ENCODE data around the gene MEP1B. TPM values are rescaled to one million over a fixed set of nuclear protein-coding genes. Genes with fewer than 3 reads are reported as not detected.

MEP1B gene
- total and polyA plus RNA-seq, 4 experiments from 2014 or later, result not detected

DNA sequence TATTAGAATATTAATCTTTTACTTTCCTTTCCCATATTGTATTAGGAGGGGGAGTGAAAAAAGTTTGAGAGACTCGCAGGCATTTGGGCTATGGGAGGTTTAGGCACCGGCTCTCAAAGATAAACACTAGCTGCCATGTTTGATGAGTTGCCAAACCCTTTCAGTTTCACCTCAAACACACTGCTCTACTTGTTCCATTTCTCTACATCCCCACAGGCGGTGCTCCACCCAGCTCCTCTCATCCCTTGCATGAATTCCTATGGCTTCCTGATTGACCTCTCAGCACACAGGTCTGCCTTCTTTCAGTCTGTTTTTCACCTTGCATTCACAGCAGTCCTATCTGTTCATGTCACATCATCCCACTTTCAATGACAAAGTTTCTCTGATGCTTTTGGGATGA lies 65.7 kb downstream of the MEP1B start:
- CTCF ChIA-PET (ENCODE audit: partially characterized antibody), result interaction anchor here (0.8 kb wide), 1 partner anchor 10 kb away, joined by 3 read pairs; no protein-coding TSS in a partner anchor
- Histone ChIP-seq H3K4me1 (ENCODE audit: insufficient read depth, low read length) (no peaks in the 10 kb centered on the region), H3K27me3 (ENCODE audit: insufficient read depth, low read length) (no peaks in the 10 kb centered on the region), H3K9me3 (ENCODE audit: control insufficient read depth in 1 of 2, low read length in 2 of 2) (no peaks in the 10 kb centered on the region), H3K27ac (ENCODE audit: low read depth, low read length) (no peak overlapping the region), H3K4me3 (ENCODE audit: low read length in 2 of 2) (no peak overlapping the region), H3K36me3 (ENCODE audit: insufficient read depth, low read length) (no peaks in the 10 kb centered on the region)
- POLR2A ChIA-PET (ENCODE audit: partially characterized antibody), result no interaction called here
- Mint-ChIP-seq H3K27me3 (peaks cover 17 to 21% of the 10 kb centered on the region in 2 donors), H3K4me3 (no peak overlapping the region), H3K27ac (no peak overlapping the region), H3K36me3 (no peaks in the 10 kb centered on the region), H3K4me1 (peaks cover 0 to 4% (median 0%) of the 10 kb centered on the region in 4 donors), H3K9me3 (peaks cover 0 to 1% (median 0%) of the 10 kb centered on the region in 8 donors)
- intact Hi-C loops (cut with micrococcal nuclease), result no loop called here
- DNase-seq, result no peak

DNA sequence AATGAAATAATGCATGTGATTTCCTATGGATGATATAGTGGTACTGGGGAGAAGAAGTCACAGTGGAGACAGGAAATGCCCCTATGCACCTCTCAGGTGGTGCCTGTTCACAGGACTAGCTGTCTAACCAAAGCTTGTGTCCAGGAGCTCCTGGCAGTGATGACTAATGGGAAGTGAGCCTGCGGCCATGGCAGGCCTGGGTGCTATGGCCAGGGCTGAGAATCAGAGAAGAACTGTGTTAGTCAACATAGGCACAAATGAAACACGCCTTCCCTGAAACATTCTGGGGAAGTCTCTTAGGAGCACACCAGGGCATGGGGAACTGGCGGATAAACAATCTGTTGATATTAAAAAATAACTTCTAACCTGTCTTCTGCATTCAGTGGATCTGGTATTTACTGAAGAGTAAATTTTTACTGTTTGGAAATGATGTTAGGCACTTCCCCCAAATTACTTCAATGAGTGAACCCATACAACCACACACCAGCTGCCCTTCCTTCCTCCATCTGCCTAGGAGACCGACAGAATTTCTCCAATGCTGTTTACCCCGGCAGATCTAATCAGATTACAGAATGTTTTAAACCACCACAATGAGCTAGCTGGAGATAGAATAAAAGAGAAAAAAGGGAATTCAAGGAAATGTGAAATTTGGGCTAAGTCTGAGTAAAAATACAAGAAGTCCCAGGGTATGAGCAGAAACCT lies 67.4 kb downstream of the MEP1B start:
- Histone ChIP-seq H3K36me3 (ENCODE audit: insufficient read depth, low read length) (no peaks in the 10 kb centered on the region), H3K27me3 (ENCODE audit: insufficient read depth, low read length) (no peaks in the 10 kb centered on the region), H3K4me1 (ENCODE audit: insufficient read depth, low read length) (no peaks in the 10 kb centered on the region), H3K9me3 (ENCODE audit: control insufficient read depth in 1 of 2, low read length in 2 of 2) (no peaks in the 10 kb centered on the region), H3K4me3 (ENCODE audit: low read length in 2 of 2) (no peak overlapping the region), H3K27ac (ENCODE audit: low read depth, low read length) (no peak overlapping the region)
- H3K27me3 Mint-ChIP-seq, result peaks cover 19 to 20% of the 10 kb centered on the region in 2 donors
- no peaks in the 10 kb centered on the region for H3K36me3 Mint-ChIP-seq
- peaks cover 0 to 1% (median 0%) of the 10 kb centered on the region in 8 donors for H3K9me3 Mint-ChIP-seq
- H3K27ac Mint-ChIP-seq, result no peak overlapping the region
- ChIA-PET CTCF (ENCODE audit: partially characterized antibody) (no interaction called here), POLR2A (ENCODE audit: partially characterized antibody) (no interaction called here)
- H3K4me3 Mint-ChIP-seq, result peak overlapping the region in 1 of 8 donors; percentile 21
- H3K4me1 Mint-ChIP-seq, result peaks cover 0 to 4% (median 0%) of the 10 kb centered on the region in 4 donors
- intact Hi-C loops (cut with micrococcal nuclease), result no loop called here
- DNase-seq, result no peak

DNA sequence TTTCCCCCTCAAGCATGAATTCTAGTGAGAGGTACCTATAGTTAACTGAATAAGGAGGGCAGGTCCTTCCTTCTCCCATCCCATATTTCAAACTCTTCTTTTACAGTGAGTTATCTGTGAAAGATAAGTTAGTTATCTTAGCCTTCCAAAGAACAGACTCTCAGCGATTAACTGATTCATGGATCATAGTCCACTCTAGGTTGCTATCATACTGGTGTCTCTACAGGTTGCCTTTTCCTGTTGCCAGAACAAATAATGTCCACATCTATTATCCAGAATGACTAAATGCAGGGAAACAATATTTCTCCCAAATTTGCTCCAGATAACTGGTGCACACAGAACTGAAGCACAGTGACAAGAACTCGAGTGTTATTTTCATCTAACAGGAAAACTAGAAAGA lies 68.3 kb downstream of the MEP1B start:
- DNase-seq, result no peak
- Mint-ChIP-seq H3K4me3 (no peak overlapping the region), H3K4me1 (peaks cover 0 to 4% (median 0%) of the 10 kb centered on the region in 4 donors), H3K27me3 (peaks cover 18 to 21% of the 10 kb centered on the region in 2 donors), H3K27ac (no peak overlapping the region), H3K9me3 (peaks cover 0 to 1% (median 0%) of the 10 kb centered on the region in 8 donors), H3K36me3 (no peaks in the 10 kb centered on the region)
- Histone ChIP-seq H3K9me3 (ENCODE audit: control insufficient read depth in 1 of 2, low read length in 2 of 2) (no peaks in the 10 kb centered on the region), H3K4me1 (ENCODE audit: insufficient read depth, low read length) (no peaks in the 10 kb centered on the region), H3K27ac (ENCODE audit: low read depth, low read length) (no peak overlapping the region), H3K4me3 (ENCODE audit: low read length in 2 of 2) (no peak overlapping the region), H3K36me3 (ENCODE audit: insufficient read depth, low read length) (no peaks in the 10 kb centered on the region), H3K27me3 (ENCODE audit: insufficient read depth, low read length) (no peaks in the 10 kb centered on the region)
- ChIA-PET POLR2A (ENCODE audit: partially characterized antibody) (no interaction called here), CTCF (ENCODE audit: partially characterized antibody) (no interaction called here)
- intact Hi-C loops (cut with micrococcal nuclease), result no loop called here

GRCh38 chr18:32258558-32259204 lies 68.8 kb downstream of the MEP1B start:
- peaks cover 0 to 1% (median 0%) of the 10 kb centered on the region in 8 donors for H3K9me3 Mint-ChIP-seq
- H3K36me3 ChIP-seq (ENCODE audit: insufficient read depth, low read length), result no peaks in the 10 kb centered on the region

DNA sequence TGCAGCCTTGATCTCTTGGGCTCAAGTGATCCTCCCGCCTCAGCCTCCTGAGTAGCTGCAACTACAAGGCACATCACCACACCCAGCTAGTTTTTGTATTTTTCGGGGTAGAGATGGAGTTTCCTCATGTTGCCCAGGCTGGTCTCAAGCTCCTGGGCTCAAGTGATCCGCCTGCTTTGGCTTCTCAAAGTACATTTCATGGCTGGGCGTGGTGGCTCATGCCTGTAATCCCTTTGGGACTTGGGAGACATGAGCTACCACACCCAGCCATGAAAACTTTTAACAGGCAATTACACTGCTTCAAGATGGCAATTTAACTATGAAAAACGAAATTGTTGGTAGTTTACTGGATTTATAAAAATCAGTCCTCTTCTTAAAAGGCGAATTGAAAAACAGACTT lies 69.7 kb downstream of the MEP1B start:
- H3K9me3 Mint-ChIP-seq, result peaks cover 0 to 1% (median 0%) of the 10 kb centered on the region in 8 donors
- H3K4me3 Mint-ChIP-seq, result no peak overlapping the region
- no peak for DNase-seq
- Histone ChIP-seq H3K4me3 (ENCODE audit: low read length in 2 of 2) (no peak overlapping the region), H3K27me3 (ENCODE audit: insufficient read depth, low read length) (no peaks in the 10 kb centered on the region), H3K27ac (ENCODE audit: low read depth, low read length) (no peak overlapping the region), H3K36me3 (ENCODE audit: insufficient read depth, low read length) (no peaks in the 10 kb centered on the region), H3K9me3 (ENCODE audit: control insufficient read depth in 1 of 2, low read length in 2 of 2) (no peaks in the 10 kb centered on the region), H3K4me1 (ENCODE audit: insufficient read depth, low read length) (no peaks in the 10 kb centered on the region)
- H3K4me1 Mint-ChIP-seq, result peaks cover 0 to 4% (median 0%) of the 10 kb centered on the region in 4 donors
- POLR2A ChIA-PET (ENCODE audit: partially characterized antibody), result no interaction called here
- no peaks in the 10 kb centered on the region for H3K36me3 Mint-ChIP-seq
- intact Hi-C loops (cut with micrococcal nuclease), result no loop called here
- H3K27ac Mint-ChIP-seq, result no peak overlapping the region
- CTCF ChIA-PET (ENCODE audit: partially characterized antibody), result interaction anchor here (0.9 to 1.6 kb wide), 2 partner anchors 9 to 13 kb away, joined by 3 to 4 read pairs; no protein-coding TSS in a partner anchor
- H3K27me3 Mint-ChIP-seq, result peaks cover 12 to 19% of the 10 kb centered on the region in 2 donors

More at GRCh38 chr18:32258558-32259204, 68.8 kb downstream of the MEP1B start:
- POLR2A ChIA-PET (ENCODE audit: partially characterized antibody), result no interaction called here
- Histone ChIP-seq H3K27ac (ENCODE audit: low read depth, low read length) (no peak overlapping the region), H3K27me3 (ENCODE audit: insufficient read depth, low read length) (no peaks in the 10 kb centered on the region), H3K4me3 (ENCODE audit: low read length in 2 of 2) (no peak overlapping the region), H3K4me1 (ENCODE audit: insufficient read depth, low read length) (no peaks in the 10 kb centered on the region), H3K9me3 (ENCODE audit: control insufficient read depth in 1 of 2, low read length in 2 of 2) (no peaks in the 10 kb centered on the region)
- intact Hi-C loops (cut with micrococcal nuclease), result no loop called here
- Mint-ChIP-seq H3K36me3 (no peaks in the 10 kb centered on the region), H3K4me3 (no peak overlapping the region), H3K4me1 (peaks cover 0 to 4% (median 0%) of the 10 kb centered on the region in 4 donors), H3K27me3 (peaks cover 13 to 21% of the 10 kb centered on the region in 2 donors), H3K27ac (no peak overlapping the region)
- CTCF ChIA-PET (ENCODE audit: partially characterized antibody), result no interaction called here
- DNase-seq, result no peak

- intact Hi-C loops (cut with micrococcal nuclease), result no loop called here
- H3K27me3 Mint-ChIP-seq, result peaks cover 11 to 17% of the 10 kb centered on the region in 2 donors
- no peaks in the 10 kb centered on the region for H3K4me1 ChIP-seq (ENCODE audit: insufficient read depth, low read length)
- H3K4me1 Mint-ChIP-seq, result peaks cover 0 to 4% (median 0%) of the 10 kb centered on the region in 4 donors
- no peak overlapping the region for H3K4me3 ChIP-seq (ENCODE audit: low read length in 2 of 2)
- POLR2A ChIA-PET (ENCODE audit: partially characterized antibody), result no interaction called here
- H3K9me3 ChIP-seq (ENCODE audit: control insufficient read depth in 1 of 2, low read length in 2 of 2), result no peaks in the 10 kb centered on the region
- no peak overlapping the region for H3K27ac ChIP-seq (ENCODE audit: low read depth, low read length)
- H3K27ac Mint-ChIP-seq, result no peak overlapping the region
- no peak for DNase-seq
- H3K27me3 ChIP-seq (ENCODE audit: insufficient read depth, low read length), result no peaks in the 10 kb centered on the region
- no peaks in the 10 kb centered on the region for H3K36me3 Mint-ChIP-seq
- H3K4me3 Mint-ChIP-seq, result no peak overlapping the region
- H3K36me3 ChIP-seq (ENCODE audit: insufficient read depth, low read length), result no peaks in the 10 kb centered on the region
- H3K9me3 Mint-ChIP-seq, result peaks cover 0 to 1% (median 0%) of the 10 kb centered on the region in 8 donors
- CTCF ChIA-PET (ENCODE audit: partially characterized antibody), result interaction anchor here (1.6 kb wide), 1 partner anchor 11 kb away, joined by 3 read pairs; no protein-coding TSS in a partner anchor
Observed at GRCh38 chr18:32261003-32261402, 71.2 kb downstream of the MEP1B start.

DNA sequence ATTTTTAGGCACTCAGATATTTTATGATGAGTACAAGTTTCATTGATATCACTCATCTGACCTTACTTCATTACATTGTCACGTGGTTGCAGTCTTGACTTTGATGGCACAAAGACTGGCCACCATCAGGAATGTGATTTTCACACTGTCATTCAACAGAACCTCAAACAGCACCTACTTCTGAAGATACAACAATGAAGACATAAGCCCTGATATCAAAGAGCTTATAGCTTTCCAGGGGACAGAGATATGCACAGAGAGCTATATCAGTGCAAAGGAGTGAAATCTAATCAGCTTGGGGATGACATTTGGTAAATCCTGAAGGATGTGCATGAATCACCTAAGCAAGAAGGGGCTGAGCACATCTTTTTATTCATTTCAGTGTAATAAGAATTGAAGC lies 72.3 kb downstream of the MEP1B start:
- CTCF ChIA-PET (ENCODE audit: partially characterized antibody), result no interaction called here
- POLR2A ChIA-PET (ENCODE audit: partially characterized antibody), result no interaction called here

More for the DNA sequence above, 72.3 kb downstream of the MEP1B start:
- no peaks in the 10 kb centered on the region for H3K4me1 ChIP-seq (ENCODE audit: insufficient read depth, low read length)
- Mint-ChIP-seq H3K27ac (no peak overlapping the region), H3K27me3 (peaks cover 13% of the 10 kb centered on the region in 2 donors), H3K36me3 (no peaks in the 10 kb centered on the region), H3K4me1 (peaks cover 0 to 4% (median 0%) of the 10 kb centered on the region in 4 donors), H3K4me3 (no peak overlapping the region), H3K9me3 (peaks cover 0 to 1% (median 0%) of the 10 kb centered on the region in 8 donors)
- no peak overlapping the region for H3K27ac ChIP-seq (ENCODE audit: low read depth, low read length)
- no peaks in the 10 kb centered on the region for H3K27me3 ChIP-seq (ENCODE audit: insufficient read depth, low read length)
- intact Hi-C loops (cut with micrococcal nuclease), result no loop called here
- DNase-seq, result no peak
- no peaks in the 10 kb centered on the region for H3K36me3 ChIP-seq (ENCODE audit: insufficient read depth, low read length)
- no peak overlapping the region for H3K4me3 ChIP-seq (ENCODE audit: low read length in 2 of 2)
- no peaks in the 10 kb centered on the region for H3K9me3 ChIP-seq (ENCODE audit: control insufficient read depth in 1 of 2, low read length in 2 of 2)

Measured in CD4-positive, alpha-beta memory T cell (primary cell).